Nephron progenitor cell (in vitro differentiated cells): ENCODE data around the gene NUP85.

Source experiments
- DNase-seq: peaks from one replicate; pipeline ENCODE4 v3.0.0; 2021
- H3K27ac Mint-ChIP-seq: 2 replicates; pipeline ENCODE4 v1.8.0; 2021; ENCODE audit warnings: mild to moderate bottlenecking, moderate library complexity, mixed read lengths
- H3K27me3 Mint-ChIP-seq: 2 replicates; pipeline ENCODE4 v1.8.0; 2021; ENCODE audit warnings: mild to moderate bottlenecking, low read depth, mixed read lengths; ENCODE audit not compliant: poor library complexity
- H3K36me3 Mint-ChIP-seq: 2 replicates; pipeline ENCODE4 v1.8.0; 2021; ENCODE audit warnings: low read depth, mixed read lengths
- H3K4me1 Mint-ChIP-seq: 2 replicates; pipeline ENCODE4 v1.8.0; 2021; ENCODE audit warnings: mixed read lengths
- H3K4me3 Mint-ChIP-seq: 2 replicates; pipeline ENCODE4 v1.8.0; 2021; ENCODE audit warnings: mild to moderate bottlenecking, moderate library complexity, mixed read lengths
- H3K9me3 Mint-ChIP-seq: 2 replicates; pipeline ENCODE4 v1.8.0; 2021; ENCODE audit warnings: mild to moderate bottlenecking, moderate library complexity, mixed read lengths
- CTCF ChIP-seq: fragments of 200-600 bp; sonication (generic); IDR thresholded peaks from 2 replicates; pipeline ENCODE4 v1.5.0; 2021; ENCODE audit warnings: antibody characterized with exemption

NUP85 gene

GRCh38 chr17:75263055-75263454, 57.6 kb downstream of the NUP85 start:
- TF ChIP-seq CTCF, result no peak
- H3K4me1 Mint-ChIP-seq, result peaks cover 46% of the 10 kb centered on the region

GRCh38 chr17:75265614-75266315, 60.3 kb downstream of the NUP85 start:
- peaks cover 23% of the 10 kb centered on the region for H3K36me3 Mint-ChIP-seq
- H3K27ac Mint-ChIP-seq, result no peak overlapping the region
- peaks cover 3% of the 10 kb centered on the region for H3K27me3 Mint-ChIP-seq
- no peak overlapping the region for H3K4me3 Mint-ChIP-seq
- H3K9me3 Mint-ChIP-seq, result no peaks in the 10 kb centered on the region
- DNase-seq, result no peak
- H3K4me1 Mint-ChIP-seq, result peaks cover 34% of the 10 kb centered on the region
- TF ChIP-seq CTCF, result no peak

More at GRCh38 chr17:75263055-75263454, 57.6 kb downstream of the NUP85 start:
- Mint-ChIP-seq H3K27me3 (peaks cover 3% of the 10 kb centered on the region), H3K36me3 (peaks cover 23% of the 10 kb centered on the region), H3K27ac (peak overlapping the region; percentile 100), H3K4me3 (peak overlapping the region; percentile 96), H3K9me3 (no peaks in the 10 kb centered on the region)
- no peak for DNase-seq

GRCh38 chr17:75266316-75267152, 61.1 kb downstream of the NUP85 start:
- Mint-ChIP-seq H3K9me3 (no peaks in the 10 kb centered on the region), H3K27me3 (peaks cover 3% of the 10 kb centered on the region), H3K4me3 (no peak overlapping the region), H3K36me3 (peaks cover 23% of the 10 kb centered on the region), H3K27ac (peak overlapping the region; percentile 93), H3K4me1 (peaks cover 31% of the 10 kb centered on the region)
- no peak for TF ChIP-seq CTCF
- DNase-seq, result no peak

GRCh38 chr17:75267153-75267410, 61.6 kb downstream of the NUP85 start:
- TF ChIP-seq CTCF, result no peak
- H3K27ac Mint-ChIP-seq, result no peak overlapping the region
- peaks cover 1% of the 10 kb centered on the region for H3K27me3 Mint-ChIP-seq
- peaks cover 23% of the 10 kb centered on the region for H3K36me3 Mint-ChIP-seq
- DNase-seq, result no peak
- no peak overlapping the region for H3K4me3 Mint-ChIP-seq
- peaks cover 36% of the 10 kb centered on the region for H3K4me1 Mint-ChIP-seq
- no peaks in the 10 kb centered on the region for H3K9me3 Mint-ChIP-seq

- peak; percentile 23 for TF ChIP-seq CTCF
- H3K27me3 Mint-ChIP-seq, result no peaks in the 10 kb centered on the region
- H3K36me3 Mint-ChIP-seq, result peaks cover 17% of the 10 kb centered on the region
- no peaks in the 10 kb centered on the region for H3K9me3 Mint-ChIP-seq
- DNase-seq, result peak; percentile 32
- H3K27ac Mint-ChIP-seq, result peak overlapping the region; percentile 27
- no peak overlapping the region for H3K4me3 Mint-ChIP-seq
- peaks cover 30% of the 10 kb centered on the region for H3K4me1 Mint-ChIP-seq
Measured at GRCh38 chr17:75267411-75268232, 62.1 kb downstream of the NUP85 start.
